Adrenal gland (tissue), 5 donors: ENCODE measurements around the gene ZNF681.
"Not testable (repeated sequence)": the region's sequence is repeated elsewhere in the genome, so short reads cannot be mapped to it uniquely, and the experiment has no call there.

Experiments
- CTCF ChIP-seq, 6 experiments: fragments of 450-650 bp in 4 of 6; fragments of 200-600 bp in 2 of 6; sonication (generic) in 1 of 6; IDR thresholded peaks; 1 replicate in 5 of 6; 2 replicates in 1 of 6; pipeline versions ENCODE4 v1.5.1 to v1.8.0; 2016 to 2021; ENCODE audit warnings: antibody characterized with exemption in 6 of 6, mild to moderate bottlenecking in 2 of 6, moderate library complexity in 1 of 6
- POLR2A ChIP-seq, 2 donors: fragments of 450-650 bp; IDR thresholded peaks; one replicate each; pipeline ENCODE4 v1.6.1; 2017; ENCODE audit warnings: antibody characterized with exemption in 2 of 2, mild to moderate bottlenecking in 2 of 2, moderate library complexity in 1 of 2
- donor health status: DM: no; HTN: no; CAD: no.

- TF ChIP-seq CTCF, POLR2A (IDR thresholded peaks at IDR 0.05): not testable (repeated sequence)
Measured at GRCh38 chr19:23760326-23760725, 1.6 kb upstream of the ZNF681 start.
